Bone marrow (tissue), 2 donors: ENCODE measurements around the gene KRTAP10-5.
"Not testable (repeated sequence)": the region's sequence is repeated elsewhere in the genome, so short reads cannot be mapped to it uniquely, and the experiment has no call there.

ENCODE experiments used
- DNase-seq, 2 donors: peaks; one replicate each; lab custom pipeline; 2025; lab: John Stamatoyannopoulos, UW

The KRTAP10-5 gene

DNA sequence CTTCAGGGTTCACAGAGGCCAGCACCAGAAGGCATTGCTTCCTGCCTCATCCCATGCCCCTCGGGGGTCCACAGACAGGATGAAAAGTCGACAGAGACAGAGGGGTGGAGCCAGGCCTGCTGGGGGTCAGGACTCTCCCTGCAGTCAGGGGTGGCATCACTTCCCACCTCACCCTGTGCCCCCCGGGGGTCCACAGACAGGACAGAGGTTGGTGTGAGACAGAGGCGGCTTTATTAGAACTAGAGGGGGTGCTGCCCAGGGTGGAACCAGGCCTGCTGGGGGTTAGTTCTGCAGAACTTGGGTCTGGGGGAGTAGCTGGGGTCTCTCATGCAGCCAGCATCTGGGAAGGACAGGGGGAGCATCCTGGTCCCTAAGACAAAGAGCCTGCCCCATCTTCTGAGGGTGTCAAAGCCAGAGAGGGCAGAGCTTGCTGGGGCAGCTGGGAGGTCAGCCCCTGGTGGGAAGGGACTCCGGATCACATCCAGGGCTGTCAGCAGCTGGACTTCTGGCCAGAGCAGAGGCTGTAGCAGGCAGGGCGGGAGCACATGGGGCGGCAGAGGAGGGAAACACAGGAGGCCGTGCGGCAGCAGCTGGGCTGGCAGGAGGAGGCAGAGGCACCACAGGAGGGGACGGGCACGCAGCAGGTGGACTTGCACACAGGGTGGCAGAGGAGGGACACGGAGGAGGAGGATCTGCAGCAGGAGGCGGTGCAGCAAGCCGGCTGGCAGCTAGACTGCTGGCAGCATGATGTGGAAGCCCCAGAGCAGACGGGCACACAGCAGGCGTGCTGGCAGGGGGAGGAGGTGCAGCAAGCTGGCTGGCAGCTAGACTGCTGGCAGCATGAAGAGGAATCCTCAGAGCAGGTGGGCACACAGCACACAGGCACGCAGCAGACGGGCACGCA lies 10.7 kb upstream of the KRTAP10-5 start:
- DNase-seq = not testable (repeated sequence)

DNA sequence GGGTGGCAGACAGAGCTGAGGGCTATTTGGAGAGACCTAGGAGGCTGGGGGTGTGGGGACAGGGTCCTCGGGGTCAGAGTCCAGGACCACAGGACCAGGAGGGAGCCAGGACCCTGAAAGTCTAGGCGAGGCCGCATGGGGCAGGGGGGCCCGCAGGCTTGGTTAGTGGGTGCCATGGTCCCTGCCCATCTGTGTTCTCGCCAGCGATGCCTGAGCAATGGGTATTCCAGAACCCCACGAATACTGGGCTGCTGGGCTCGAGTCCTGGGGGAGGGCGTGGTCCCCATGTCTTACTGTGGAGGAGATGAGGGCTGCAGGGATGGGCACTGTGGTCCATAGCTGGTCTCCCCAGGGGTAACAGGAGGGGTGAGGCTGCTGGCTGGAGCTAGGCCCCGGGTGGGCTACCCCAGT lies 9.9 kb upstream of the KRTAP10-5 start:
- DNase-seq = no peak

DNA sequence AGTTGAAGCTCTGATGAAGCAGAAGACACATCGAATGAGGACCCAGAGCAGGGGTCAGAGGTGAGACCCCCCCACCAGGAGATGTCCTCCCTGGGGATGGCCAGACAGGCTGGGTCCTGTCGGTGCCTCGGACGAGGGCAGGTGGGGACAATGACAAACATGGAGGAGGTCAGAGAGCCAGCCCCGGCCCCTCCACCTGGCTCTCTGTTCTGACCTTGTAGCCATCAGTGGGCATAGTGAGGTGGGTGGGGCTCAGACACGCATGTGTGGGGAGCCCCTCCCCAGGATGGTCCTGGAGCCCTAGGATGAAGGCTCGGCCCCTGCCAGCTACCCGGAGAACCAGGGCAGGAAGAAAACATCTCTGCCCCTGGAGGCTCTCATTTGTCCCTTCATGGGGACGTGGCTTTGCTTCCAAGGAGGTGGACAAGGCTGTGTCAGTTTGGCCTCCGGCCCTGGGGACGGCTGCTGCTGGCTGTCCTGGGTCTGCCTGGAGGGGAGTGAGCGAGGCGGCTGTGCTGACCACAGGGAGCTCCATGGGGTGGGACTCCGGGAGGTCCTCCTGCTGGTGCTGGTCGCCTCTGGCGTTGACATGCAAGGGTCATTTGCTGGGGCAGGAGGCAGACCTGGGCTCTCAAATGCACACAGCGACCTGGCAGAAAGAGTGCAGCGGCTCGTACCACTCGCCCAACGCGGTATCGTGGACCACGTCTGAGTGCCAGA lies 9.3 kb upstream of the KRTAP10-5 start:
- no peak for DNase-seq

DNA sequence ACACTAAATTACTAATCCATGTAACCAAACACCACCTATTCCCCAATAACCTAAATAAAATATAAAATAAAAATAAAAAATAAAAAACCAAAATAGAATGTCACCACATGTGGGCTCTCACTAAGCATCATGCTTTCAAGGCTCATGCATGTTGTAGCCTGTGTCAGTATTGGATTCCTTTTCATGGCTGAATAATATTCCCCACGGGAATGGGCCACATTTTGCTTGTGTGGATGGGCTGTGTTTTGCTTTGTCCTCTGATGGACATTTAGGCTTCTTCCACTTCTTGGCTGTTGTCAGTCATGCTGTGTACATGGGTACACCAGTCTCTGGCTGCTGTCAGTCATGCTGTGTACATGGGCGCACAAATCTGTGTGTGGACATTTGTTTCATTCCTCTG lies 8.7 kb upstream of the KRTAP10-5 start:
- DNase-seq = no peak

DNA sequence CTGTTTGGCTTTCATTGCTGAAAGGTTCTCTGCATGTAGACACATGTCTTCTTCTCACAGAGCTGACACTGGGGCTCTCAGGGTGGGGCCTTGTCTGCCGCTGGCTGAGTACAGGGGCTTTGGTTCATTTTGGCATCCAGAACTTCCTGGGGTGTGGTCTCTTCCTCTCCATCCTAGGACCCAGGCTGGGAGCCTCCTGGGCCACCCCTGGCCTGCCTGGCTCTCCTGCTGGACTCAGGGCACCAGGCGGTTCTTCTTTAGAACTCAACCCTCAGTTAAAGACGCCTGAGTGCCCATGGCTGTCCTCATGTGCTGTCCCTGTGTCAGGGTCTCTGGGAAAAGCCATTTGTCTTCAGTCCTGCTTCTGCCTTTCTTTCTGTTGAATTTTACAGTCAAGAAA lies 5.5 kb upstream of the KRTAP10-5 start:
- DNase-seq = no peak

DNA sequence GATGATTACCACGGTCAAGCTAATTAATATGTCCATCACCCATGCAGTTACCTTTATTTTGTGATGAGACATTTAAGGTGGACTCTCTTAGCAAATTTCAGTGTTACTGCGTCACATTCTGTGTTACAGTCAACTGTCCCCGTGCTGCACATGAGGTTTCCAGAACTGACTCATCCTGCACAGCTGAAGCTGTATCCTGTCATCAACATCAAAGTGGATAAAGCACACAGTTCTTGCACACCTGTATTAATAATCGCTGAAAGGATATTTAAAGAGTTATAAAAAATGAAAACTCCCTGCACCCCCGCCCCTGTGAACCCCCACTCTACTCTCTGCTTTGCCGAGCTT lies 3.4 kb upstream of the KRTAP10-5 start:
- no peak for DNase-seq

DNA sequence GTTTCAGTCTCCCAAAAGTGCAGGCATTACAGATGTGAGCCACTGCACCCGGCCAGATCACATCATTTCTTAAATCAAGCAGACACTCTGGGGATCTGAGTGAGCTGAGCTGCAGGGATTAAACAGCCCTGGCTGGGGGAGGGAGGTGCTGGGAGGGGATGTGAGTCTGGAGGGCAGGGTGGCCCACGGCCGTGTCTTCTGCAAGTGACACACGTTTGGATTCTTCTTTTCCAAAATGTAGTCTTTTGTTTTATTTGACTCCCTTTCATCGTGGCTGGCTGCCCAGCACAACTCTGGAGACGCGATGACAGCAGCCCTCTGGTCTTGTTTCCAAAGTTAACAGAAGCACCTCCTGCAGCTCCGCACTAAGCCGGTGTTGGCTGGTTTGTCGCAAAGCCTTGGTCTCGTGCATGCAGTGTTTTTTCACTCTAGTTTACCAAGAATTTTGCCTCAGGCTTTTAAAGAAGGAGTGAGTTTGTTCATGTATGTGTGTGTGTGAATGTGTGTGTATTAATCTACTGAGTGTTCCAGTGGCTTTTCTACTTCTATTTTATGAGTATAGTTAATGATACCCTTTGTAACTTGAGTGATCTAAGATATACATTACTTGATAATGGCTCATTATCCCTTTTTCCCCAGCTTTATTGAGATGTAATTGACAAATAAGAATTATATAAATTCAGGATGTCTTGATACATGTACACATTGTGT lies 2.8 kb upstream of the KRTAP10-5 start:
- no peak for DNase-seq

DNA sequence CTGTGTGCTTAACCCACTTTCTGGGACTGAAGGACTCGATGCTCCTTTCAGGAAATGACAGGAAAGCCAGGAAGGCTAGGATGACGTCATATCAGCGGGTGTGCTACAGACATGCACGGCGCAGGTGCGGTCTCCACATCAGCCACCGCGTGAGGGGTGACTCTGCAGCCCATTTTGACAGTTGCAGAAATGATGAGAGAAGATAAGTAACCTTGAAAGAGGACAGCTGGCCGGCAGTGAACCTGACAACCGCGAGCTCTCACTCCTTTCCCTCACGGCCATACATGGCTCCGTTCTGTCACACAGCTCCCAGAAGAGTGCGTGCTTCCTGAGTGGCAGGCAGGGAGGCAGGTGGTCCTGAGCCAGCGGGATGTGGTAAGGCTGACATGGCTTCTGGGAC lies 1.7 kb upstream of the KRTAP10-5 start:
- no peak for DNase-seq

DNA sequence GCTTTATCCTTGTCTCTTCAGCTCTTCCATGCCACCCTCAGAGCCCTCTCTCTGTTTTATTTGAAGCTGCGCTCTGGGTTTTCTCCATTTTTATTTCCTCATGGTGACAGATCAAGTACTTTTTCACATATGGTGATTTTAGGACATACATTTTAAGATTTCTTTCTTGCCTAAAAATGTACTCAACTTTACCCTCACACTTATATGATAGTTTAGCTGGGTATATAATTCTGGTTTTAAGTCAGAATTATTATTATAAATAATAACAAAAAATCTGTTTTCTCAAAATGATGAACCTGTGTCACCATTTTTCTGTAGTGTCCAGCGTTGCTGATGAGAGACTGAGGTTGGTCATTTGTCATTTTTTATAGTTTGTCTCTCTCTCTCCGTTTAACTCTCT lies 754 bp upstream of the KRTAP10-5 start:
- DNase-seq = no peak

DNA sequence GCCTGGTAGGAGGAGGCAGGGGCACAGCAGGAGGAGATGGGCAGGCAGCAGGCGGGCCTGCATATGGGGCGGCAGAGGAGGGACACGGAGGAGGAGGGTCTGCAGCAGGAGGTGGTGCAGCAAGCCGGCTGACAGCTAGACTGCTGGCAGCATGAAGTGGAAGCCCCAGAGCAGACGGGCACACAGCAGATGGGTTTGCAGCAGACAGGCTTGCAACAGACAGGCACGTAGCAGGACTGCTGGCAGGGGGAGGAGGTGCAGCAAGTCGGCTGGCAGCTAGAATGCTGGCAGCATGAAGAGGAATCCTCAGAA lies 615 bp downstream of the KRTAP10-5 start:
- DNase-seq = no peak

DNA sequence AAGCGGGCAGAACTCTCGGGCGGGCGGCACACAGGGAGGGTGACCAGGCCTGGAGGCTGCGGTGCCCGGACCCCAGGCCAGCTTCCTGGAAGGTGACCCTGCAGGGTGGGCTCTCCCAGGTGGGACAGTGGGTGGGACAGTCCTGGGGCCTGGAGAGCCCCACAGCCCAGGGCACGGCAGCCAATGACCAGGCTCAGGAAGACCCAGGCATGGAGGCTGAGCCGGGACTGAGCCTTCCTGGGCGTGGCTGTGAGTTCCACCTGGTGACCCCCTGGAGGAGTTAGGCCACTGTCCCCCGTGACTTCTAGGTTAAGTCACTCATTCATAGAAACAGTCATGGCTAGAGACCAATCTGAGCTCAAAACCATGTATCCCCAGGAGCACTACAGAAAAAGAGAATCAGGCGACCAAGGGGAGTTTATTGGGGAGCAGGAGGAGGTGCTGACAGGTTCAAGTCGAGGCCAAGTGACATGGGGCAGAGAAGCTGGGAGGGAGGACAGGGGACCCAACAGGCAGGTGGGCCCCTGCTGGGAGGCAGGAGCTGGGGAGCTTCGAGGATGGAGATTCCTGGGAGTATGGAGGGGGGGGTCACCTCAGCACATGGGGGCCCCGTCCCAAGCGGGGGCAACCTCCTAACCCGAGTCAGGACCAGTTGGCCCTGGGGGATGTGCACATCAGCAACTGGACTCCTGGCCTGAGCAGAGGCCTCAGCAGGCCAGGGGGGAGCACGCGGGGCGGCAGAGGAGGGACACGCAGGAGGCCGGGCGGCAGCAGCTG lies 1.2 kb downstream of the KRTAP10-5 start:
- no peak for DNase-seq

DNA sequence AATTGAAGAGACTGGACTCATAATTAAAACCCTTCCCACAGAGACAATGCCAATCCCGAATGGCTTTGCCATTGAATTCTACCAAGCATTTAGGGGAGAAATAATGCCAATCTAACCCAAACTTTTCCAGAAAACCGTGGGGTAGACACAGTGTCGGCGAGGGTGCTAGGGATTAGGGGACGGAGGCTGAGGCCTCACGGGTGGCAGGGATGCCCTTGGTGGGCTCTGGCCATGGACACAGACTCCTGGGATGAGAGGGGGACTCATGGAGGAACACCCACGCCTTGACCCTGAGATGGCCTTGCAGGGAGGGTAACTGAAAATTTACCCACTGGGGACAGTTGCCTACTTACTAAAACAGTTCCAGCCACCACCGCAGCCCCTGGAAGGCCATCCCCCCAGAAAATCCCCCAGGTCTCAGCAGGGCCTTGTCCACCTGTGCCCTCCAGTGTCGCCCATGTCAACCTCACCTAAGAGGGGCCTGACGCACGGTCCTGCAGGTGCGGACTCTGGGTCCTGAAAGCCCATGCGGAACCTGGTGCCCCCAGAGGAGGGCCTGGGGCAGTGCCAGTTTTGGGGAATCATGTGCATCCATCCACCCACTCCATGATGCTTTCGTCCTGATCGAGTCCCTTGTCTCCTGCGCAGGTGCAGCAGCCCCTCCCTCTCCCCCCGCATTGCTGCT lies 1.9 kb downstream of the KRTAP10-5 start:
- DNase-seq = no peak

DNA sequence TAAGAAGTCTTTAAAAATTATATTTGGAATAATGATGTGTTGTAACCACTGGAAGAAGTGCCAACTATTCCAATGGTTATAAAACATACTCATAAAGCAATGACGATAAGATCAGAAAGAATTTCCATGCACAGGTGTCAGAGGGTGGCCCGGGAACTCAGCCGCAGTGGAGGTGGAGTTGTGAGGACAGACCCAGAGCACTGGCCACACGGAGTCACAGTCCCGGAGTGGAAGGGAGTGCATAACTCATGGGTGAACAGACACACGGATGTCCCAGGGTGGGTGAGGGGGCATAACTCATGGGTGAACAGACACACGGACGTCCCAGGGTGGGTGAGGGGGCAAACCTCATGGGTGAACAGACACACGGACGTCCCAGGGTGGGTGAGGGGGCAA lies 4.4 kb downstream of the KRTAP10-5 start:
- no peak for DNase-seq

DNA sequence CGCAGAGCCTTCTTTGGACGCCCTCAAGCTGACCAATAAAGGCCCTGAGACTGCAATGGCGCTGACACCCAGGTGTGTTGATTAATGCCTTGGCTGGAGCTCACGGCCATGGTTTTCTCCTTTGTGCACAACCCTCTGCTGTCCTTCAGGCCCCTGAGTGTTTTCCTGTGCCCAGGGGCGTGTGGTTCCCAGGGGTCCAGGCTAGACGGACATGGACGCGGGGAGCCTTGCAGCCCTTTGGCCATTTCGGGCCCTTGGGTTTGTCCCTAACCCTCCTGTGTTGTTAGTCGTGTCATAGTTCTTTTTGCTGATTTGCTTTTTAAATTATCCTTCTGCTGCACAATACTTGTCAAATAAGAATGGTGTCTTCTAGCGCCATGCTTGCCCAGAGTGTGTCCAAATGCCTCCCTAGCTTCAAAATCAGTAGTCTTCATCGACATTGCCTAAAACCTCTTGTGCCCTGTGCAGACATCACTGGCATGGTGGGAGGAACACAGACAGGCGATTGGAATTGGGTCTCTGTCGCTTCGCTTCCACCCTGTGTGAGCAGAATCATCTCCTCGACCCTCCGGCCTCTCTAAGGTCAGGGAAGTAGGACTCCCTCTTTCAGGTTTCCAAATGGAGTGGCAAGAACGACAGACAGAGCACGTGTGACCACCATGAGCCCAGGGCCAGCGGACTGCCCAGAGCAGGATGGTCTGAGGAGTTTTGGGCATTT lies 4.9 kb downstream of the KRTAP10-5 start:
- DNase-seq = no peak

DNA sequence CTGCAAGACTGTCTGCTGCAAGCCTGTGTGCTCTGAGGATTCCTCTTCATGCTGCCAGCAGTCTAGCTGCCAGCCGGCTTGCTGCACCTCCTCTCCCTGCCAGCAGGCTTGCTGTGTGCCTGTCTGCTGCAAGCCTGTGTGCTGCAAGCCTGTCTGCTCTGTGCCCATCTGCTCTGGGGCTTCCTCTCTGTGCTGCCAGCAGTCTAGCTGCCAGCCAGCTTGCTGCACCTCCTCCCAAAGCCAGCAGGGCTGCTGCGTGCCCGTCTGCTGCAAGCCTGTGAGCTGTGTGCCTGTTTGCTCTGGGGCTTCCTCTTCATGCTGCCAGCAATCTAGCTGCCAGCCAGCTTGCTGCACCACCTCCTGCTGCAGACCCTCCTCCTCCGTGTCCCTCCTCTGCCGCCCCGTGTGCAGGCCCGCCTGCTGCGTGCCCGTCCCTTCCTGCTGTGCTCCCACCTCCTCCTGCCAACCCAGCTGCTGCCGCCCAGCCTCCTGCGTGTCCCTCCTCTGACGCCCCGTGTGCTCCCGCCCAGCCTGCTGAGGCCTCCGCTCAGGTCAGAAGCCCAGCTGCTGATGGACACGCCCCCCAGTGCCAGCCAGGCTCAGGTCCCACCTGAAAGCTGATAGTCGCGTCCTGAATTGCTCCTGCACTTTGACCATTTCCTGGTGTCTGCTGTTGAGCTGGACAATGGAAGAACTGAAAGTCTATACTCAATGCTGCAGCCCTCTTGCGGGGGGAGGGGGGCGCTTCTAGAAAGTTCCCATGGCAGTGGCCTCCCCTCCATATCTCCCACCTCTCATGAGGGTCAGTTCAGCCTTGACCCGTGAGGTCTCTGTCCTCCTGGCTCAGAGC lies 5.7 kb downstream of the KRTAP10-5 start:
- no peak for DNase-seq

DNA sequence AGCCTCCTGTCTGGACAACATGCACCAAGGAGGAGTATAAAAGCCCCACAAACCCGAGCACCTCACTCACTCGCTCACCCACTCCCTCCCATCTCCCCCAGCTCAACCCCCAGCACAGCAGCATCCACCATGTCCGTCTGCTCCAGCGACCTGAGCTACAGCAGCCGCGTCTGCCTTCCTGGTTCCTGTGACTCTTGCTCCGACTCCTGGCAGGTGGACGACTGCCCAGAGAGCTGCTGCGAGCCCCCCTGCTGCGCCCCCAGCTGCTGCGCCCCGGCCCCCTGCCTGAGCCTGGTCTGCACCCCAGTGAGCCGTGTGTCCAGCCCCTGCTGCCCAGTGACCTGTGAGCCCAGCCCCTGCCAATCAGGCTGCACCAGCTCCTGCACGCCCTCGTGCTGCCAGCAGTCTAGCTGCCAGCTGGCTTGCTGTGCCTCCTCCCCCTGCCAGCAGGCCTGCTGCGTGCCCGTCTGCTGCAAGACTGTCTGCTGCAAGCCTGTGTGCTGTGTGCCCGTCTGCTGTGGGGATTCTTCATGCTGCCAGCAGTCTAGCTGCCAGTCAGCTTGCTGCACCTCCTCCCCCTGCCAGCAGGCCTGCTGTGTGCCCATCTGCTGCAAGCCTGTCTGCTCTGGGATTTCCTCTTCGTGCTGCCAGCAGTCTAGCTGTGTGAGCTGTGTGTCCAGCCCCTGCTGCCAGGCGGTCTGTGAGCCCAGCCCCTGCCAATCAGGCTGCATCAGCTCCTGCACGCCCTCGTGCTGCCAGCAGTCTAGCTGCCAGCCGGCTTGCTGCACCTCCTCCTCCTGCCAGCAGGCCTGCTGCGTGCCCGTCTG lies 6.6 kb downstream of the KRTAP10-5 start, which contains the start of gene KRTAP10-4:
TSS of gene KRTAP10-4 (plus strand) at position 100 of the 827 bp plus-strand sequence. CDS start at position 130, 30 bp downstream.
- not testable (repeated sequence) for DNase-seq

DNA sequence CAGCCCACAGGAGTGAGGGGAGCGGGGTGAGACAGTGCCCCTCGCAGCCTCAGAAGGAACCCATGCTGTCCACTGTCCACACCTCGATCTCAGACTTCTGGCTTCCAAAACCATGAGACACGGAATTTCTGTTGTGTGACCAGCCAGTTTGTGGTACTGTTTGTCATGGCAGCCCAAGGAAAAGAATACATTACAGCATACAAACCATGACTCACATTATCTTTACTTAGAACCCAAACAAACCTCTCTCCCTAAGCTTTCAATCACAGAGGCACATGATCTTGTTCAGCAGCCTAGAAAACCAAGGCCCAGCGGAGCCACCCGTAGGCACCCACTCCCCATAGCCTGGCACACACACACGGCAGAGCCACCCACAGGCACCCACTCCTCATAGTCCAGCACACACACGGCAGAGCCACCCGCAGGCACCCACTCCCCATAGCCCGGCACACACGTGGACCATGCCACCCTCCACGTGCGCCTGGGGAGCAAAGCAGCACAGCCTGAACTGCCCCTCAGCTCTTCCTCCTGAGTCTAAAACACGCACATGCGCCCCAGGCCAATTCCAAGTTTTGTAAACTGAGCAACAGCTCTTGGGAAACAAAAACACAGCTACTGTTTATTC lies 7.3 kb downstream of the KRTAP10-5 start:
- DNase-seq = no peak
